Activated gamma-delta T cell (primary cell): ENCODE measurements around the gene DNM3.

Experiments
- DNase-seq: peaks from one replicate; lab custom pipeline; 2025; lab: John Stamatoyannopoulos, UW

The DNM3 gene

GRCh38 chr1:172107316-172107975 lies 266.1 kb downstream of the DNM3 start:
- DNase-seq: no peak

GRCh38 chr1:172108161-172108893 lies 267.0 kb downstream of the DNM3 start:
- DNase-seq: no peak

GRCh38 chr1:172109359-172109758 lies 268.1 kb downstream of the DNM3 start:
- no peak for DNase-seq

GRCh38 chr1:172112576-172112975 lies 271.3 kb downstream of the DNM3 start:
- DNase-seq: no peak

GRCh38 chr1:172117800-172118199 lies 276.5 kb downstream of the DNM3 start:
- DNase-seq: no peak

- no peak for DNase-seq
Measured at GRCh38 chr1:172118618-172119017, 277.3 kb downstream of the DNM3 start.

- DNase-seq: no peak
Measured at GRCh38 chr1:172119184-172119583, 277.9 kb downstream of the DNM3 start.

GRCh38 chr1:172120381-172120780 lies 279.1 kb downstream of the DNM3 start:
- DNase-seq: no peak

GRCh38 chr1:172121081-172121717 lies 279.9 kb downstream of the DNM3 start:
- DNase-seq: no peak

- DNase-seq: no peak
Measured at GRCh38 chr1:172122381-172122780, 281.1 kb downstream of the DNM3 start.

GRCh38 chr1:172125250-172125649 lies 284.0 kb downstream of the DNM3 start:
- DNase-seq: no peak

GRCh38 chr1:172125812-172126430 lies 284.6 kb downstream of the DNM3 start:
- DNase-seq: no peak

GRCh38 chr1:172132836-172133235 lies 291.5 kb downstream of the DNM3 start:
- DNase-seq: no peak

GRCh38 chr1:172134087-172134731 lies 292.9 kb downstream of the DNM3 start:
- DNase-seq: no peak

GRCh38 chr1:172135076-172135672 lies 293.9 kb downstream of the DNM3 start:
- DNase-seq: no peak

- no peak for DNase-seq
Measured at GRCh38 chr1:172135978-172136610, 294.8 kb downstream of the DNM3 start.

- DNase-seq: no peak
Measured at GRCh38 chr1:172136925-172137324, 295.6 kb downstream of the DNM3 start.

- DNase-seq: no peak
Measured at GRCh38 chr1:172137703-172138454, 296.6 kb downstream of the DNM3 start.

GRCh38 chr1:172138634-172139033 lies 297.3 kb downstream of the DNM3 start:
- DNase-seq: no peak

- DNase-seq: no peak
Measured at GRCh38 chr1:172139196-172139595, 297.9 kb downstream of the DNM3 start.

- no peak for DNase-seq
Measured at GRCh38 chr1:172140072-172140471, 298.8 kb downstream of the DNM3 start.
